IMR-90 (cell line): ENCODE results near the gene RAB40A. TPM values are rescaled to one million over a fixed set of nuclear protein-coding genes. Genes with fewer than 3 reads are reported as not detected.

Experiments used
- ATAC-seq: fragments of 200-7000 bp; cut with Tn5 transposase; 2 replicates; pipeline ENCODE4 v1.9.1; 2020; ENCODE audit warnings: low read depth, mild to moderate bottlenecking, moderate library complexity
- BruUV-seq: library from RNA; stranded (reverse); fragments of 400-500 nt; replicated peaks from 2 replicates; lab custom pipeline; 2021; lab: Mats Ljungman, UMichigan
- CTCF ChIA-PET: fragments of 300-600 bp; formaldehyde crosslinking; extraction: SDS; loops from one replicate; lab custom pipeline; 2021; ENCODE audit warnings: antibody characterized with exemption; lab: Yijun Ruan, JAX
- POLR2A ChIA-PET: fragments of 300-600 bp; sonication (Branson Sonifier 250); formaldehyde crosslinking; loops from one replicate; lab custom pipeline; 2022; ENCODE audit warnings: antibody characterized with exemption; ENCODE audit not compliant: unreplicated experiment; lab: Charles Lee
- DNase-seq: peaks from one replicate; pipeline ENCODE4 v3.0.0; 2013
- H2AFZ ChIP-seq: replicated peaks from 2 replicates; pipeline ENCODE3; 2013; ENCODE audit warnings: low read length, mild to moderate bottlenecking; ENCODE audit not compliant: poor library complexity
- H2AK5ac ChIP-seq: 2 replicates; pipeline ENCODE4 v1.6.1; 2013; ENCODE audit warnings: low read depth, low read length, inconsistent platforms
- H2AK9ac ChIP-seq: replicated peaks from 2 replicates; pipeline ENCODE3; 2013; ENCODE audit warnings: mild to moderate bottlenecking, low read depth, low read length, moderate library complexity; ENCODE audit not compliant: poor library complexity
- H2BK120ac ChIP-seq: 2 replicates; pipeline ENCODE4 v1.6.1; 2013; ENCODE audit warnings: low read depth, low read length, inconsistent platforms
- H2BK15ac ChIP-seq: 3 replicates; pipeline ENCODE4 v1.6.1; 2013; ENCODE audit warnings: low read depth, low read length, inconsistent platforms
- H2BK20ac ChIP-seq: 2 replicates; pipeline ENCODE4 v1.6.1; 2013; ENCODE audit warnings: low read depth, mild to moderate bottlenecking, inconsistent platforms, low read length, moderate library complexity
- H2BK5ac ChIP-seq: 2 replicates; pipeline ENCODE4 v1.6.1; 2013; ENCODE audit warnings: mild to moderate bottlenecking, low read depth, low read length, inconsistent platforms; ENCODE audit not compliant: poor library complexity, severe bottlenecking
- H3K14ac ChIP-seq: replicated peaks from 2 replicates; pipeline ENCODE4 v1.6.1; 2013; ENCODE audit warnings: low read depth, low read length, inconsistent platforms
- H3K18ac ChIP-seq: 2 replicates; pipeline ENCODE4 v1.6.1; 2013; ENCODE audit warnings: low read depth, low read length, control low read depth
- H3K23ac ChIP-seq: 2 replicates; pipeline ENCODE4 v1.6.1; 2013; ENCODE audit warnings: low read depth, low read length, inconsistent platforms
- H3K27ac ChIP-seq: 2 replicates; pipeline ENCODE4 v1.5.1; 2013; ENCODE audit warnings: mild to moderate bottlenecking, control low read depth, low read length; ENCODE audit not compliant: insufficient read depth
- H3K27me3 ChIP-seq: 2 replicates; pipeline ENCODE4 v1.6.1; 2013; ENCODE audit warnings: low read length; ENCODE audit not compliant: control insufficient read depth, insufficient read depth
- H3K36me3 ChIP-seq: 2 replicates; pipeline ENCODE4 v1.6.1; 2013; ENCODE audit warnings: low read length, mixed read lengths; ENCODE audit not compliant: control insufficient read depth, insufficient read depth
- H3K4ac ChIP-seq: 2 replicates; pipeline ENCODE4 v1.6.1; 2013; ENCODE audit warnings: low read depth, low read length, inconsistent platforms
- H3K4me1 ChIP-seq: 2 replicates; pipeline ENCODE4 v1.6.1; 2013; ENCODE audit warnings: low read length, mixed read lengths; ENCODE audit not compliant: control insufficient read depth, insufficient read depth
- H3K4me2 ChIP-seq: 2 replicates; pipeline ENCODE4 v1.6.1; 2013; ENCODE audit warnings: low read depth, mild to moderate bottlenecking, control low read depth, low read length, moderate library complexity
- H3K4me3 ChIP-seq: 2 replicates; pipeline ENCODE4 v1.5.1; 2013; ENCODE audit warnings: low read depth, mild to moderate bottlenecking, control low read depth, low read length, moderate library complexity; ENCODE audit not compliant: insufficient read depth
- H3K56ac ChIP-seq: 2 replicates; pipeline ENCODE4 v1.6.1; 2013; ENCODE audit warnings: low read length, inconsistent platforms; ENCODE audit not compliant: insufficient read depth; ENCODE audit errors: extremely low read depth
- H3K79me1 ChIP-seq, 2 experiments: 2 replicates each; pipeline ENCODE4 v1.6.1; 2013; ENCODE audit warnings: low read length in 2 of 2, inconsistent platforms in 1 of 2, low read depth in 1 of 2
- H3K9ac ChIP-seq: 2 replicates; pipeline ENCODE4 v1.6.1; 2013; ENCODE audit warnings: low read depth, low read length, control low read depth
- H3K9me1 ChIP-seq: 2 replicates; pipeline ENCODE4 v1.6.1; 2013; ENCODE audit warnings: low read length, inconsistent platforms; ENCODE audit not compliant: insufficient read depth
- H3K9me3 ChIP-seq: 2 replicates; pipeline ENCODE4 v1.6.1; 2013; ENCODE audit warnings: low read length; ENCODE audit not compliant: control insufficient read depth, insufficient read depth
- H4K20me1 ChIP-seq: 2 replicates; pipeline ENCODE4 v1.6.1; 2013; ENCODE audit warnings: low read length, inconsistent platforms; ENCODE audit not compliant: insufficient read depth
- H4K5ac ChIP-seq: 2 replicates; pipeline ENCODE4 v1.6.1; 2013; ENCODE audit warnings: mild to moderate bottlenecking, low read depth, low read length, control low read depth
- H4K8ac ChIP-seq, 2 experiments: 2 replicates each; pipeline ENCODE4 v1.6.1; 2013; ENCODE audit warnings: low read depth in 2 of 2, low read length in 2 of 2, control low read depth in 1 of 2, inconsistent platforms in 1 of 2
- H4K91ac ChIP-seq: 2 replicates; pipeline ENCODE4 v1.6.1; 2013; ENCODE audit warnings: low read depth, low read length, inconsistent platforms; ENCODE audit not compliant: insufficient read depth
- BHLHE40 ChIP-seq: fragments of 150-350 bp; IDR thresholded peaks from 2 replicates; pipeline ENCODE4 v1.6.1; 2016; ENCODE audit warnings: mild to moderate bottlenecking, low read depth, low read length
- CHD1 ChIP-seq: IDR thresholded peaks from 2 replicates; pipeline ENCODE4 v1.6.1; 2012; ENCODE audit warnings: low read depth, low read length, improper control_type of control experiment
- CTCF ChIP-seq: conservative IDR thresholded peaks from 2 replicates; pipeline ENCODE4 v1.5.1; 2012; ENCODE audit warnings: mild to moderate bottlenecking, low read depth, low read length, improper control_type of control experiment
- ELK1 ChIP-seq: fragments of 150-350 bp; IDR thresholded peaks from 2 replicates; pipeline ENCODE4 v1.6.1; 2016; ENCODE audit warnings: low read depth, mild to moderate bottlenecking, low read length, moderate library complexity, borderline replicate concordance
- FOS ChIP-seq: fragments of 150-350 bp; IDR thresholded peaks from 2 replicates; pipeline ENCODE4 v1.6.1; 2016; ENCODE audit warnings: low read depth, low read length
- MAFK ChIP-seq: IDR thresholded peaks from 2 replicates; pipeline ENCODE4 v1.6.1; 2012; ENCODE audit warnings: low read depth, low read length, improper control_type of control experiment
- MAZ ChIP-seq: IDR thresholded peaks from 2 replicates; pipeline ENCODE4 v1.6.1; 2012; ENCODE audit warnings: low read depth, mild to moderate bottlenecking, low read length, improper control_type of control experiment, moderate library complexity, borderline replicate concordance
- MXI1 ChIP-seq: IDR thresholded peaks from 2 replicates; pipeline ENCODE4 v1.6.1; 2012; ENCODE audit warnings: low read depth, mild to moderate bottlenecking, low read length, moderate library complexity, borderline replicate concordance
- NFE2L2 ChIP-seq: fragments of 150-350 bp; IDR thresholded peaks from 2 replicates; pipeline ENCODE4 v1.6.1; 2016; ENCODE audit warnings: low read depth, mild to moderate bottlenecking, low read length
- POLR2A ChIP-seq: IDR thresholded peaks from 2 replicates; pipeline ENCODE4 v1.6.1; 2012; ENCODE audit warnings: mild to moderate bottlenecking, low read depth, low read length
- RAD21 ChIP-seq: IDR thresholded peaks from 2 replicates; pipeline ENCODE4 v1.6.1; 2012; ENCODE audit warnings: low read length, improper control_type of control experiment
- RCOR1 ChIP-seq: IDR thresholded peaks from 2 replicates; pipeline ENCODE4 v1.6.1; 2012; ENCODE audit warnings: mild to moderate bottlenecking, low read length, improper control_type of control experiment; ENCODE audit not compliant: insufficient replicate concordance
- RFX5 ChIP-seq: IDR thresholded peaks from 2 replicates; pipeline ENCODE4 v1.8.0; 2012; ENCODE audit warnings: low read depth, mild to moderate bottlenecking, low read length, moderate library complexity
- SMC3 ChIP-seq: fragments of 150-350 bp; IDR thresholded peaks from 2 replicates; pipeline ENCODE4 v1.6.1; 2016; ENCODE audit warnings: low read depth, mild to moderate bottlenecking, antibody characterized with exemption, low read length, moderate library complexity
- WGBS, 2 experiments: methylation state at CpG; one replicate each; pipeline versions ENCODE4 v1.1.5 to v1.1.7; 2013; ENCODE audit warnings: missing lambda C conversion rate in 2 of 2; ENCODE audit not compliant: insufficient read length in 1 of 2; ENCODE audit errors: extremely low coverage in 2 of 2; 5-methylcytosine and 5-hydroxymethylcytosine counted together
- dilution Hi-C: fragments of 300-500 bp; cut with HindIII; formaldehyde crosslinking; loops from one replicate; pipeline ENCODE4 v1.14.3; 2018; ENCODE audit warnings: low sequenced_read_pairs; ENCODE audit not compliant: unreplicated experiment
- in situ Hi-C: fragments of 300-500 bp; cut with MboI; formaldehyde crosslinking; loops from 3 replicates; pipeline ENCODE4 v1.14.3; 2019; ENCODE audit warnings: low sequenced_read_pairs, inconsistent platforms, mixed read lengths
- intact Hi-C: fragments of 100-400 bp; cut with micrococcal nuclease; formaldehyde crosslinking; loops from 2 replicates; pipeline ENCODE4 v1.10.0; 2022
- polyA plus RNA-seq, 3 experiments: library from polyadenylated mRNA; depleted of rRNA; stranded (reverse); fragments of >200 nt; gene quantifications; 2 replicates each; pipeline ENCODE4 v1.2.3, GENCODE V29; 2012; ENCODE audit warnings: low replicate concordance in 1 of 3
- total RNA-seq: library from RNA; depleted of rRNA; stranded (reverse); fragments of >200 nt; gene quantifications from 2 replicates; pipeline ENCODE4 v1.2.3, GENCODE V29; 2012
- TF ChIP-seq, protein P1 (sequence below): fragments of 150-350 bp; IDR thresholded peaks from 2 replicates; pipeline ENCODE4 v1.6.1; 2017; ENCODE audit warnings: mild to moderate bottlenecking, antibody characterized with exemption, low read length, low read depth

RAB40A gene
- total and polyA plus RNA-seq, 2 of the 4 experiments (the other 2 are of a cell fraction): under 0.01 to 0.26 TPM

DNA sequence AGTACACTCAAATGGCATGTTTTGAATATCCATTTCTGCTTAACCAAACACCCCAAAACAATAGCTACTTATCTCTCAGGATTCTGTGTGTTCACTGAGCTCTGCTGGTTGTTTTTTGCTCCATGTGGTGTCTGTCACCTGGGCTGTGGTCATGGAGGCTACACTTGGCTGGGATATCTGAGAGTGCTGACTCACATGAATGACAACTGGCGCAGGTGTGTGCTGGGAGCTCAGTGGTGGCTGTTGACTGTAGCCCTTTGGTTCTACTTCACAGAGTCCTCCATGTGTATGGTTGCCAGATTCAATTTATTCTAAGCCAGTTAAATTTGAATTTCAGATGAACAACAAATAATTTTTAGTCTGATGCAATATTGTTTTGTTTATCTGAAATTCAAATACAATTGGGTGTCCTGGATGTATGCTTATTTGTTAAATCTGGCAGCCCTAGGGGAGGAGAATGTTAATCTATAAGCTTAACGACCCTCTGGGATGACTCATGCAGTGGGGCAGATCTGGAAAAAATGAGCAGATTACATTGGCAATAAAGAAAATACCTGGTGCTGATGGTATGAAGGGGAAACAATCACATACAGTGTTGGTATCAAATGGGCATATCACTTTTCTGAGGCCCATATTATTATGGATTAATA, 37.8 kb upstream of the RAB40A start:
- TF ChIP-seq POLR2A (no peak), NFE2L2 (no peak), RFX5 (no peak), ELK1 (no peak), BHLHE40 (no peak), CTCF (no peak), CHD1 (no peak), SMC3 (no peak), MXI1 (no peak), MAZ (no peak), RCOR1 (no peak), FOS (no peak), RAD21 (no peak), MAFK (no peak)
- TF ChIP-seq, protein P1, sequence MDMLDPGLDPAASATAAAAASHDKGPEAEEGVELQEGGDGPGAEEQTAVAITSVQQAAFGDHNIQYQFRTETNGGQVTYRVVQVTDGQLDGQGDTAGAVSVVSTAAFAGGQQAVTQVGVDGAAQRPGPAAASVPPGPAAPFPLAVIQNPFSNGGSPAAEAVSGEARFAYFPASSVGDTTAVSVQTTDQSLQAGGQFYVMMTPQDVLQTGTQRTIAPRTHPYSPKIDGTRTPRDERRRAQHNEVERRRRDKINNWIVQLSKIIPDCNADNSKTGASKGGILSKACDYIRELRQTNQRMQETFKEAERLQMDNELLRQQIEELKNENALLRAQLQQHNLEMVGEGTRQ: no peak
- Histone ChIP-seq H3K36me3 (no peaks in the 10 kb centered on the region), H3K4me2 (no peak overlapping the region), H2AFZ (no peak overlapping the region), H2BK120ac (no peak overlapping the region), H3K56ac (no peak overlapping the region), H4K8ac (no peak overlapping the region), H3K18ac (no peak overlapping the region), H2AK9ac (no peak overlapping the region), H3K9me1 (no peaks in the 10 kb centered on the region), H3K27ac (no peak overlapping the region), H3K79me1 (no peaks in the 10 kb centered on the region), H4K20me1 (no peaks in the 10 kb centered on the region), H4K91ac (no peak overlapping the region), H3K27me3 (no peaks in the 10 kb centered on the region), H3K4ac (no peak overlapping the region), H3K9me3 (no peaks in the 10 kb centered on the region), H2AK5ac (no peak overlapping the region), H2BK20ac (no peak overlapping the region), H3K4me3 (no peak overlapping the region), H3K4me1 (no peaks in the 10 kb centered on the region), H4K5ac (no peak overlapping the region), H3K9ac (no peak overlapping the region), H2BK5ac (no peak overlapping the region), H3K14ac (no peak overlapping the region), H3K23ac (no peak overlapping the region), H2BK15ac (no peak overlapping the region)
- ChIA-PET CTCF (no interaction called here), POLR2A (no interaction called here)
- no CpG with 5 or more reads among the region's 2 CpGs for WGBS, 2 experiments
- dilution Hi-C loops (no loop called here), in situ Hi-C loops (no loop called here), intact Hi-C loops (no loop called here)
- ATAC-seq (no peak), DNase-seq (no peak)
- BruUV-seq: no TSS peak
